Stimulated activated CD4-positive, alpha-beta T cell treated with anti-CD3 and anti-CD28 coated beads, Interleukin-1b, Interleukin-23, amount 100 ng/mL, for 1 hour (primary cell): ENCODE data around the gene MOB3A.
"Not testable (repeated sequence)": the region's sequence is repeated elsewhere in the genome, so short reads cannot be mapped to it uniquely, and the experiment has no call there.

Experiments
- DNase-seq, 2 donors: peaks; one replicate each; pipeline ENCODE4 v3.0.0-alpha.2; 2020; ENCODE audit warnings: low read depth in 2 of 2

MOB3A gene

DNA sequence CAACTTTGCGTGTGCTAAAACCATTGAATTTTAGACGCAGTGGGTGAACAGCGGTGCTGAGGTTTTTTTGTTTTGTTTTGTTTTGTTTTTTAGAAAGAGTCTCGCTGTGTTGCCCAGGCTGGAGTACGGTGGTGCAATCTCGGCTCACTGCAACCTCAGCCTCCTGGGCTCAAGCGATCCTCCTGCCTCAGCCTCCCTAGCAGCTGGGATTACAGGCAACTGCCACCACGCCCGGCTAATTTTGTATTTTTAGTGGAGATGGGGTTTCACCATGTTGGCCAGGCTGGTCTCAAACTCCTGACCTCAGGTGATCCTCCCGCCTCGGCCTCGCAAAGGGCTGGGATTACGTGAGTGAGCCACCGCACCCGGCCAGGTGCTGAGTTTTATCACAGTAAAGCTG lies 61.9 kb downstream of the MOB3A start:
- DNase-seq, result not testable (repeated sequence)

DNA sequence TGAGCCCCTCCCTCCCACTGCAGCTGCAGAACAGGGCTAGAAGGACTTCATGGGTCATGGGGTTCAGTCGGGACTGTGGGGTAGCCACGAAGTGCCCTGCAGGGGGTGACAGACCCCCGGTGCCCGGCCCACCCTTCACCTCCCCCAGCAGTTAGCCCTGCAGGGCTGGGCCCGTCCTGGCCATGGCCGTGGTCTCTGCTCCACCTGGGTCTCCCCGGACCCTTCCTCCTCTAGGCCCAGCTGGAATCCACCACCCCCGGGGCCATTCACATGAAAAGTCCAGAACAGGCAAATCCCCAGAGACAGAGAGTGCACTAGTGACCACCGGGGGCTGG lies 62.3 kb downstream of the MOB3A start:
- DNase-seq, result no peak

DNA sequence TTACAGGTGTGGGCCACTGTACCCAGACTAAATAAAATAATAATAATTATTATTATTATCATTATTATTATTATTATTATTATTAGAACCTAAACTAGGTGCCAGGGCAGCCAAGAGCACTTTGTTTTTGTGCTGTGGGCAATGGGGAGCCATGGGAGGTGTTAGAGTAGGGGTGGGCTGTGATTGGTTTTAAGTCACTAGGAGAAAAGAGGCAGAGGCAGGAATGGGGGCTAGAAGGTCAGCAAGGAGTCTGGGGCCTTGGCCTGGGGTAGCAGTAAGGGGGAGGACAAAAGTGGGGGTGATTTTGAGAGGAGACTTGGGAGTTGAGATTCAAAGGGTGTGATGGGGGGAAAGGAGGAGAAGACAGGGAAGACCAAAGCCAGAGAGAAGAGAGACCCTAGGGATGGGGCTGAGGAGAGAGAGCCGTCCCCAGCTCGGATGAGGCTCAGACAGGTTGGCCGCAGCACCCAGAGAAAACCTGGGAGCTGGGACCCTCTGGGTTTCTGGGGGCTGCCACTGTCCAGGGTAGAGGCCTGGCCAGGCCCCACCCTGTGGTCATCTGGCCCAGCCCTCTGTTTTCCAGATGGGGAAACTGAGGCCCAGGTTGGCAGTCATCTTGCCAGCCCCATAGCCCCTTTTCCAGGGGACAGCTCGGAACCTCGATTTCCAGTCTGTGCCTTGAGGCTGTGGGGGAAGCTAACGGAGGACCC lies 62.9 kb downstream of the MOB3A start:
- DNase-seq, result no peak

DNA sequence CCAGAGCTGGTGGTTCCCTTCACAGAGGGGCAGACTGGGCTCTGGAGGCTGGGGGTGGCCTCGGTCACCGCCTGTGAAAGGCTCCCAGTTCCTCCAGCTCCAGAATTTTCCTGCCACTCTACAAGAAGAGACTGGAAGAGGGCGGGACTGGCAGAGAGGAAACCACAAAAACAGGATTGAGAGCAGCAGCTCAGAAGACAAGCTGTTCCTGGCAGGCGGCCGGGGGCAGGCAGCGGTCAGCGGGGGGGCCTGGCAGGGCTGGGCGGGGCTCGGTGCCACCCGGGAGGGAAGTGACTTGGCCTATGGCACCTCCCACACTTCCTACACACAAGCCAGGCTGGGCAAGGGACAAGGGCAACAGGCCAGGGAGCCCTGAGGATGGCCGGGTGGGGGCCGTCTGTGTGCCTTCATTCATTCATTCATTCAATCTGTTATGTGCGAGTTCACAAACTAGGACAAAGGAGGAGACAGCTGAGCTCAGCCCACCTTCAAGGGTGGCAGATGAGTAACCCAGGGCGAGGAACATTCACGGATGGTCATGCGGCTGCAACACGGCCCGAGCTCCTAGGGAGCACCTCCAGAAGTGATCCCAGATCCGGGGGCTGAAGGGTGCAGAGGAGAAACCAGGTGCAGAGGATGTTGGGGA lies 63.7 kb downstream of the MOB3A start:
- DNase-seq, result no peak

DNA sequence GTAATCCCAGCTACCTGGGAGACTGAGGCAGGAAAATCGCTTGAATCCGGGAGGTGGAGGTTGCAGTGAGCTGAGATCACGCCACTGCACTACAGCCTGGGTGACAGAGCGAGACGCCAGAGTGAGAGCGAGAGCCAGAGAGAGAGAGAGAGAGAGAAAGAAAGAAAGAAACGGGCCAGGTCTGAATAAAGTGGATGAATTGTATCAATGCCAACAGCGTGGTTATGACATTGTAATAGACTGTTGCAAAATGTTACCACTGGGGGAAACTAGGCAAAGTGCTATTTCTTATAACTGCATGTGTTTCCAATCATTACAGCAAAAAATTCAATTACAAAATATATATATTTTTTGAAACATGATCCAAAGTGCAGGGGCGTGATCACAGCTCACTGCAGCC lies 68.8 kb downstream of the MOB3A start:
- DNase-seq, result no peak

DNA sequence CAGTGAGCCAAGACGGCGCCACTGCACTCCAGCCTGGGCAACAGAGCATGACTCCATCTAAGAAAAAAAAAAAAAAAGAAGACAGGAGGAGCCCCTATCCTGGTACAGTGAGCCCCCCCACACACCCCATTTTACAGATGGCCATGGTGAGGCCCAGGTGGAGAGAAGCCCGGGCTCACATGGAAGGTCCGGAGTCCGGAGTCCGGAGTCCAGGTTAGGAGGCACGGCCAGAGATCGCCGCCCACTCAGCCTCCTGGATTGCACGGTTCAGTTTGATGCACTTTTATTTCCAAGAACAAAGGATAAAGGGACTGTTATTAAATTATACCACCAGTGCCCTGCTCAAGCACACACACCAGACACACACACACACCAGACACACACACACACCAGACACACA lies 69.4 kb downstream of the MOB3A start:
- no peak for DNase-seq

DNA sequence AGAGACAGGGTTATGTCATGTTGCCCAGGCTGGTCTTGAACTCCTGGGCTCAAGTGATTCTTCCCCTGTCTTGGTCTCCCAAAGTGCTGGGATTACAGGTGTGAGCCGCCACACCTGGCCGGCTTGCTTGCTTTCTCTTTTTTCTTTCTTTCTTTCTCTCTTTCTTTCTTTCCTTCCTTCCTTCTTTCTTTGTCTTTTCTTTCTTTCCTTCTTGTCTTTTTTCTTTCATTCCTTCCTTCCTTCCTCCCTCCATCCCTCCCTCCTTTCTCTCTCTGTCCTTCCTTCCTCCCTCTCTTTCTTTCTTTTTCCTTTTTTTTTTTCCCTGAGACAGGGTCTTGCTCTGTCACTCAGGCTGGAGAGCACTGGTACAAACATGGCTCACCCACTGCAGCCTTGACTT lies 73.8 kb downstream of the MOB3A start:
- no peak for DNase-seq

DNA sequence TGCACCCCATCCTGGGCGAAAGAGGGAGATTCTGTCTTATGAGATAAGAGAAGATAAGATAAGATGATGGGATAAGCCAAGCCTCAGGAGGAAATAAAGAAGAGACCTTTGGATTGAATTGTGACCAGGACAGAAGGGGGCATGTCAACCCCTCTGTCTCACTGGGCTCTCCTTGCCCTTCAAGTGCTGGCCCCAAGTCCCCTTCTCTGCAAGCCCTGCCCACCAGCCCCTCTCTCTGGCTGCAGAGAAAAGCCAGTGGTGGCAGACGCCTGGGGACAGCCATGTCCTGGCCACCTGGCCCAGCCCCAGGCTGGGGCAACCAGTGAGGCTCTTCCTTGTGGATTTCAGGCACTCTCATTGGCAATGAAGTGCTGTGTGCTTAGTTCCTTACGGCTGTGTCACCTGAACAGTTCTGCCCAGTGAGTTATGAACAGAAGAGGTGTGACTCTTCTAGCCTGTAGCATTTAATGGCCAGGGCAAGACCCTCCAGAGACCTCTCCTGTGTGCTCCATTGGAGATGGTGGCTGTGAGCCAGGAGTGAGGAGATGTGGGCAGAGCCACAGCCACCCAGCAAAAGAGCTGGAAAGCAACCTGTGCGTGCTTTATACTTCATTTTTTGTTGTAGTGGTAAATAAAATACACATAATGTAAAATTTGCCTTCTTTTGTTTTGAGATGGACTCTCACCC lies 74.5 kb downstream of the MOB3A start:
- DNase-seq, result no peak
